K562 (cell line): Measurements from ENCODE around the gene TACC3. TPM values are rescaled to one million over a fixed set of nuclear protein-coding genes. Genes with fewer than 3 reads are reported as not detected.

Source experiments
- GABPB1 ChIP-seq: sonication (generic); formaldehyde crosslinking; IDR thresholded peaks from 2 replicates; pipeline ENCODE4 v1.8.0; 2022; ENCODE audit warnings: mild to moderate bottlenecking, missing genetic modification reagents
- HMG20B ChIP-seq: fragments of 250-450 bp; sonication (Bioruptor Pico); IDR thresholded peaks from 2 replicates; pipeline ENCODE4 v1.5.0; 2021; ENCODE audit warnings: mild to moderate bottlenecking
- PHF20 ChIP-seq: fragments of 450-650 bp; IDR thresholded peaks from 2 replicates; pipeline ENCODE4 v1.6.1; 2018; ENCODE audit not compliant: partially characterized antibody
- SREBF2 ChIP-seq: sonication (generic); formaldehyde crosslinking; IDR thresholded peaks from 2 replicates; pipeline ENCODE4 v1.4.0; 2020; ENCODE audit warnings: mild to moderate bottlenecking, missing genetic modification reagents
- ZNF165 ChIP-seq: fragments of 250-450 bp; sonication (Bioruptor Pico); IDR thresholded peaks from 2 replicates; pipeline ENCODE4 v1.4.0; 2020; ENCODE audit warnings: borderline replicate concordance
- ZNF197 ChIP-seq: fragments of 200-800 bp; sonication (Bioruptor generic); IDR thresholded peaks from 2 replicates; pipeline ENCODE4 v1.6.1; 2016; ENCODE audit warnings: low read depth, missing genetic modification characterization, missing compliant biosample characterization
- polyA plus RNA-seq, 8 experiments: library from polyadenylated mRNA; depleted of rRNA in 4 of 8; stranded (reverse) in 5 of 8; unstranded in 3 of 8; fragments of >200 nt; fragmentation: Nextera tagmentation in 2 of 8; fragmentation: Illumina TruSeq in 1 of 8; extraction: Ambion mirVana in 2 of 8; extraction: Trizol in 1 of 8; gene quantifications; 2 replicates each; pipeline versions ENCODE4 v1.2.1 to v1.2.3, GENCODE V29; 2011 to 2014; ENCODE audit warnings: inconsistent platforms in 1 of 8, missing spikeins in 1 of 8
- total RNA-seq, 7 experiments: library from RNA; depleted of rRNA in 6 of 7; stranded (reverse); fragments of >200 nt in 6 of 7; fragmentation: Illumina TruSeq in 2 of 7; extraction: Trizol in 2 of 7; gene quantifications; 2 replicates each; pipeline versions ENCODE4 v1.2.1 to v1.2.3, GENCODE V29; 2011 to 2021; ENCODE audit warnings: low replicate concordance in 1 of 7
- TF ChIP-seq, protein P1 (sequence below): sonication (generic); formaldehyde crosslinking; IDR thresholded peaks from 2 replicates; pipeline ENCODE4 v1.8.0; 2022; ENCODE audit warnings: missing genetic modification reagents, mild to moderate bottlenecking, moderate library complexity, borderline replicate concordance
- TF ChIP-seq, protein P2 (sequence below): fragments of 450-650 bp; conservative IDR thresholded peaks from 2 replicates; pipeline ENCODE4 v1.6.1; 2016; ENCODE audit warnings: missing genetic modification characterization, low read depth, mild to moderate bottlenecking, missing compliant biosample characterization, moderate library complexity
- TF ChIP-seq, protein P3 (sequence below): fragments of 250-450 bp; sonication (Bioruptor Pico); IDR thresholded peaks from 2 replicates; pipeline ENCODE4 v1.8.0; 2022; ENCODE audit warnings: inconsistent platforms
- TF ChIP-seq, protein P4 (sequence below): fragments of 250-450 bp; sonication (Bioruptor Pico); IDR thresholded peaks from 2 replicates; pipeline ENCODE4 v1.8.0; 2022; ENCODE audit warnings: inconsistent platforms, mild to moderate bottlenecking, moderate library complexity, borderline replicate concordance
- TF ChIP-seq, protein P5 (sequence below): fragments of 450-650 bp; IDR thresholded peaks from 2 replicates; pipeline ENCODE4 v1.6.1; 2016; ENCODE audit warnings: mild to moderate bottlenecking, moderate library complexity

TACC3 gene
- total and polyA plus RNA-seq, 9 of the 15 experiments (the other 6 are each of a cell fraction or from before 2014, with no cell fraction given): 1.9 to 122 (median 55.6) TPM

DNA sequence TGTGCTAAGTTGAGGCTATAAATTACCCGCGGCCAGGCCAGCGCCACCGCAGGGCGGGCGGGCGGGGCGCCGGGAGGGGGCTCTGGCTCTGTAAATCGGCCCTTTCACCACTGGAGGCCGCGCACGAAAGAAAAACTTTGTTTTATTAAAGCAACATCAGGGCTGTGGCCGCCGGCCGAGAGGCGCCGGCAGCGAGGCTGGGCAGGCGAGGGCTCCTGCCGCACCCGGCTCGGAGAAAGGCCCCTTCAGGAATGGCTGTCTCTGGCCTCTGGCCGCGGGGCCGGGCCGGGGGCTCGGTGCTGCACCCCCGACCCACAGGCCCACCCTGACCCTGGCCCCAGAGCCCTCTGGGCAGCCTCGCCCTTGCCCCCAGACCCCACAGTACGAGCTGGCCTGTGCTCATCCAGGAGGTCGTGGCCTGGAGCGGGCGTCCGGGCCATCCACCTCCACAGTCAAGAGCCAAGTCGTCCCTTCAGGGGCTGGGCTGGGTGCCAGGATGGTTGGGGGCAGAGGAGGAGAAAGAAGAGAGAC, 42.3 kb downstream of the TACC3 start (continued):
- TF ChIP-seq, protein P1, sequence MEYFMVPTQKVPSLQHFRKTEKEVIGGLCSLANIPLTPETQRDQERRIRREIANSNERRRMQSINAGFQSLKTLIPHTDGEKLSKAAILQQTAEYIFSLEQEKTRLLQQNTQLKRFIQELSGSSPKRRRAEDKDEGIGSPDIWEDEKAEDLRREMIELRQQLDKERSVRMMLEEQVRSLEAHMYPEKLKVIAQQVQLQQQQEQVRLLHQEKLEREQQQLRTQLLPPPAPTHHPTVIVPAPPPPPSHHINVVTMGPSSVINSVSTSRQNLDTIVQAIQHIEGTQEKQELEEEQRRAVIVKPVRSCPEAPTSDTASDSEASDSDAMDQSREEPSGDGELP: 0 out of 2 replicates have a peak, but pooled peaks have one; percentile 22
- TF ChIP-seq, protein P2, sequence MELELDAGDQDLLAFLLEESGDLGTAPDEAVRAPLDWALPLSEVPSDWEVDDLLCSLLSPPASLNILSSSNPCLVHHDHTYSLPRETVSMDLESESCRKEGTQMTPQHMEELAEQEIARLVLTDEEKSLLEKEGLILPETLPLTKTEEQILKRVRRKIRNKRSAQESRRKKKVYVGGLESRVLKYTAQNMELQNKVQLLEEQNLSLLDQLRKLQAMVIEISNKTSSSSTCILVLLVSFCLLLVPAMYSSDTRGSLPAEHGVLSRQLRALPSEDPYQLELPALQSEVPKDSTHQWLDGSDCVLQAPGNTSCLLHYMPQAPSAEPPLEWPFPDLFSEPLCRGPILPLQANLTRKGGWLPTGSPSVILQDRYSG (tag): no peak
- TF ChIP-seq ZNF165 (CRISPR knock-in tag) (no peak), GABPB1 (0 out of 2 replicates have a peak, but pooled peaks have one; percentile 16), SREBF2 (CRISPR knock-in tag) (no peak), PHF20 (no peak), ZNF197 (no peak), HMG20B (CRISPR knock-in tag) (no peak)
- TF ChIP-seq, protein P3, sequence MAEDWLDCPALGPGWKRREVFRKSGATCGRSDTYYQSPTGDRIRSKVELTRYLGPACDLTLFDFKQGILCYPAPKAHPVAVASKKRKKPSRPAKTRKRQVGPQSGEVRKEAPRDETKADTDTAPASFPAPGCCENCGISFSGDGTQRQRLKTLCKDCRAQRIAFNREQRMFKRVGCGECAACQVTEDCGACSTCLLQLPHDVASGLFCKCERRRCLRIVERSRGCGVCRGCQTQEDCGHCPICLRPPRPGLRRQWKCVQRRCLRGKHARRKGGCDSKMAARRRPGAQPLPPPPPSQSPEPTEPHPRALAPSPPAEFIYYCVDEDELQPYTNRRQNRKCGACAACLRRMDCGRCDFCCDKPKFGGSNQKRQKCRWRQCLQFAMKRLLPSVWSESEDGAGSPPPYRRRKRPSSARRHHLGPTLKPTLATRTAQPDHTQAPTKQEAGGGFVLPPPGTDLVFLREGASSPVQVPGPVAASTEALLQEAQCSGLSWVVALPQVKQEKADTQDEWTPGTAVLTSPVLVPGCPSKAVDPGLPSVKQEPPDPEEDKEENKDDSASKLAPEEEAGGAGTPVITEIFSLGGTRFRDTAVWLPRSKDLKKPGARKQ (CRISPR knock-in tag): no peak
- TF ChIP-seq, protein P4, sequence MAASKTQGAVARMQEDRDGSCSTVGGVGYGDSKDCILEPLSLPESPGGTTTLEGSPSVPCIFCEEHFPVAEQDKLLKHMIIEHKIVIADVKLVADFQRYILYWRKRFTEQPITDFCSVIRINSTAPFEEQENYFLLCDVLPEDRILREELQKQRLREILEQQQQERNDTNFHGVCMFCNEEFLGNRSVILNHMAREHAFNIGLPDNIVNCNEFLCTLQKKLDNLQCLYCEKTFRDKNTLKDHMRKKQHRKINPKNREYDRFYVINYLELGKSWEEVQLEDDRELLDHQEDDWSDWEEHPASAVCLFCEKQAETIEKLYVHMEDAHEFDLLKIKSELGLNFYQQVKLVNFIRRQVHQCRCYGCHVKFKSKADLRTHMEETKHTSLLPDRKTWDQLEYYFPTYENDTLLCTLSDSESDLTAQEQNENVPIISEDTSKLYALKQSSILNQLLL: no peak
- TF ChIP-seq, protein P5, sequence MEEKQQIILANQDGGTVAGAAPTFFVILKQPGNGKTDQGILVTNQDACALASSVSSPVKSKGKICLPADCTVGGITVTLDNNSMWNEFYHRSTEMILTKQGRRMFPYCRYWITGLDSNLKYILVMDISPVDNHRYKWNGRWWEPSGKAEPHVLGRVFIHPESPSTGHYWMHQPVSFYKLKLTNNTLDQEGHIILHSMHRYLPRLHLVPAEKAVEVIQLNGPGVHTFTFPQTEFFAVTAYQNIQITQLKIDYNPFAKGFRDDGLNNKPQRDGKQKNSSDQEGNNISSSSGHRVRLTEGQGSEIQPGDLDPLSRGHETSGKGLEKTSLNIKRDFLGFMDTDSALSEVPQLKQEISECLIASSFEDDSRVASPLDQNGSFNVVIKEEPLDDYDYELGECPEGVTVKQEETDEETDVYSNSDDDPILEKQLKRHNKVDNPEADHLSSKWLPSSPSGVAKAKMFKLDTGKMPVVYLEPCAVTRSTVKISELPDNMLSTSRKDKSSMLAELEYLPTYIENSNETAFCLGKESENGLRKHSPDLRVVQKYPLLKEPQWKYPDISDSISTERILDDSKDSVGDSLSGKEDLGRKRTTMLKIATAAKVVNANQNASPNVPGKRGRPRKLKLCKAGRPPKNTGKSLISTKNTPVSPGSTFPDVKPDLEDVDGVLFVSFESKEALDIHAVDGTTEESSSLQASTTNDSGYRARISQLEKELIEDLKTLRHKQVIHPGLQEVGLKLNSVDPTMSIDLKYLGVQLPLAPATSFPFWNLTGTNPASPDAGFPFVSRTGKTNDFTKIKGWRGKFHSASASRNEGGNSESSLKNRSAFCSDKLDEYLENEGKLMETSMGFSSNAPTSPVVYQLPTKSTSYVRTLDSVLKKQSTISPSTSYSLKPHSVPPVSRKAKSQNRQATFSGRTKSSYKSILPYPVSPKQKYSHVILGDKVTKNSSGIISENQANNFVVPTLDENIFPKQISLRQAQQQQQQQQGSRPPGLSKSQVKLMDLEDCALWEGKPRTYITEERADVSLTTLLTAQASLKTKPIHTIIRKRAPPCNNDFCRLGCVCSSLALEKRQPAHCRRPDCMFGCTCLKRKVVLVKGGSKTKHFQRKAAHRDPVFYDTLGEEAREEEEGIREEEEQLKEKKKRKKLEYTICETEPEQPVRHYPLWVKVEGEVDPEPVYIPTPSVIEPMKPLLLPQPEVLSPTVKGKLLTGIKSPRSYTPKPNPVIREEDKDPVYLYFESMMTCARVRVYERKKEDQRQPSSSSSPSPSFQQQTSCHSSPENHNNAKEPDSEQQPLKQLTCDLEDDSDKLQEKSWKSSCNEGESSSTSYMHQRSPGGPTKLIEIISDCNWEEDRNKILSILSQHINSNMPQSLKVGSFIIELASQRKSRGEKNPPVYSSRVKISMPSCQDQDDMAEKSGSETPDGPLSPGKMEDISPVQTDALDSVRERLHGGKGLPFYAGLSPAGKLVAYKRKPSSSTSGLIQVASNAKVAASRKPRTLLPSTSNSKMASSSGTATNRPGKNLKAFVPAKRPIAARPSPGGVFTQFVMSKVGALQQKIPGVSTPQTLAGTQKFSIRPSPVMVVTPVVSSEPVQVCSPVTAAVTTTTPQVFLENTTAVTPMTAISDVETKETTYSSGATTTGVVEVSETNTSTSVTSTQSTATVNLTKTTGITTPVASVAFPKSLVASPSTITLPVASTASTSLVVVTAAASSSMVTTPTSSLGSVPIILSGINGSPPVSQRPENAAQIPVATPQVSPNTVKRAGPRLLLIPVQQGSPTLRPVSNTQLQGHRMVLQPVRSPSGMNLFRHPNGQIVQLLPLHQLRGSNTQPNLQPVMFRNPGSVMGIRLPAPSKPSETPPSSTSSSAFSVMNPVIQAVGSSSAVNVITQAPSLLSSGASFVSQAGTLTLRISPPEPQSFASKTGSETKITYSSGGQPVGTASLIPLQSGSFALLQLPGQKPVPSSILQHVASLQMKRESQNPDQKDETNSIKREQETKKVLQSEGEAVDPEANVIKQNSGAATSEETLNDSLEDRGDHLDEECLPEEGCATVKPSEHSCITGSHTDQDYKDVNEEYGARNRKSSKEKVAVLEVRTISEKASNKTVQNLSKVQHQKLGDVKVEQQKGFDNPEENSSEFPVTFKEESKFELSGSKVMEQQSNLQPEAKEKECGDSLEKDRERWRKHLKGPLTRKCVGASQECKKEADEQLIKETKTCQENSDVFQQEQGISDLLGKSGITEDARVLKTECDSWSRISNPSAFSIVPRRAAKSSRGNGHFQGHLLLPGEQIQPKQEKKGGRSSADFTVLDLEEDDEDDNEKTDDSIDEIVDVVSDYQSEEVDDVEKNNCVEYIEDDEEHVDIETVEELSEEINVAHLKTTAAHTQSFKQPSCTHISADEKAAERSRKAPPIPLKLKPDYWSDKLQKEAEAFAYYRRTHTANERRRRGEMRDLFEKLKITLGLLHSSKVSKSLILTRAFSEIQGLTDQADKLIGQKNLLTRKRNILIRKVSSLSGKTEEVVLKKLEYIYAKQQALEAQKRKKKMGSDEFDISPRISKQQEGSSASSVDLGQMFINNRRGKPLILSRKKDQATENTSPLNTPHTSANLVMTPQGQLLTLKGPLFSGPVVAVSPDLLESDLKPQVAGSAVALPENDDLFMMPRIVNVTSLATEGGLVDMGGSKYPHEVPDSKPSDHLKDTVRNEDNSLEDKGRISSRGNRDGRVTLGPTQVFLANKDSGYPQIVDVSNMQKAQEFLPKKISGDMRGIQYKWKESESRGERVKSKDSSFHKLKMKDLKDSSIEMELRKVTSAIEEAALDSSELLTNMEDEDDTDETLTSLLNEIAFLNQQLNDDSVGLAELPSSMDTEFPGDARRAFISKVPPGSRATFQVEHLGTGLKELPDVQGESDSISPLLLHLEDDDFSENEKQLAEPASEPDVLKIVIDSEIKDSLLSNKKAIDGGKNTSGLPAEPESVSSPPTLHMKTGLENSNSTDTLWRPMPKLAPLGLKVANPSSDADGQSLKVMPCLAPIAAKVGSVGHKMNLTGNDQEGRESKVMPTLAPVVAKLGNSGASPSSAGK: no peak
